RWPE2 (cell line): Measurements from ENCODE around the gene CALR.
"Not testable (repeated sequence)": the region's sequence is repeated elsewhere in the genome, so short reads cannot be mapped to it uniquely, and the experiment has no call there.

Source experiments
- ATAC-seq: fragments of 200-7000 bp; cut with Tn5 transposase; 3 replicates; pipeline ENCODE4 v1.9.1; 2021; ENCODE audit warnings: low read depth
- DNase-seq: peaks from one replicate; pipeline ENCODE4 v3.0.0-alpha.2; 2020; ENCODE audit warnings: low spot score
- H3K27ac ChIP-seq: fragments of 450-650 bp; 2 replicates; pipeline ENCODE4 v1.5.1; 2017; ENCODE audit warnings: mild to moderate bottlenecking; ENCODE audit not compliant: poor library complexity, severe bottlenecking
- H3K27me3 ChIP-seq: fragments of 250-450 bp; sonication (Bioruptor Pico); 2 replicates; pipeline ENCODE4 v1.5.1; 2021; ENCODE audit warnings: mild to moderate bottlenecking, moderate library complexity; ENCODE audit not compliant: insufficient read depth, poor library complexity, severe bottlenecking
- H3K36me3 ChIP-seq: fragments of 250-450 bp; sonication (Bioruptor Pico); 2 replicates; pipeline ENCODE4 v1.5.1; 2020; ENCODE audit warnings: low read depth, mild to moderate bottlenecking, moderate library complexity
- H3K4me1 ChIP-seq: fragments of 250-450 bp; sonication (Bioruptor Pico); 2 replicates; pipeline ENCODE4 v1.5.1; 2021; ENCODE audit warnings: mild to moderate bottlenecking, moderate library complexity; ENCODE audit not compliant: insufficient read depth, poor library complexity, severe bottlenecking
- H3K4me3 ChIP-seq: fragments of 250-450 bp; sonication (Bioruptor Pico); 2 replicates; pipeline ENCODE4 v1.5.1; 2021; ENCODE audit warnings: mild to moderate bottlenecking, moderate library complexity; ENCODE audit not compliant: severe bottlenecking
- H3K9me3 ChIP-seq: fragments of 250-450 bp; sonication (Bioruptor Pico); 2 replicates; pipeline ENCODE4 v1.5.1; 2021; ENCODE audit warnings: mild to moderate bottlenecking, moderate library complexity; ENCODE audit not compliant: severe bottlenecking
- CTCF ChIP-seq: fragments of 450-650 bp; IDR thresholded peaks from one replicate; pipeline ENCODE4 v1.5.1; 2017; ENCODE audit warnings: mild to moderate bottlenecking, moderate library complexity; ENCODE audit not compliant: poor library complexity, severe bottlenecking

The CALR gene

GRCh38 chr19:12953799-12954611 lies 15.6 kb downstream of the CALR start:
- no peak for ATAC-seq
- no peaks in the 10 kb centered on the region for H3K9me3 ChIP-seq
- H3K4me1 ChIP-seq: peaks cover 21% of the 10 kb centered on the region
- no peak for TF ChIP-seq CTCF
- no peaks in the 10 kb centered on the region for H3K27me3 ChIP-seq
- no peak overlapping the region for H3K4me3 ChIP-seq
- peaks cover 64% of the 10 kb centered on the region for H3K36me3 ChIP-seq
- no peak for DNase-seq
- peak overlapping the region; percentile 75 for H3K27ac ChIP-seq

GRCh38 chr19:12954612-12954962 lies 16.2 kb downstream of the CALR start:
- Histone ChIP-seq H3K4me1 (peaks cover 21% of the 10 kb centered on the region), H3K27ac (peak overlapping the region; percentile 75), H3K27me3 (no peaks in the 10 kb centered on the region), H3K36me3 (peaks cover 58% of the 10 kb centered on the region), H3K9me3 (no peaks in the 10 kb centered on the region), H3K4me3 (no peak overlapping the region)
- no peak for ATAC-seq
- DNase-seq: no peak
- TF ChIP-seq CTCF: no peak

GRCh38 chr19:12955575-12955974 lies 17.2 kb downstream of the CALR start:
- ATAC-seq, H3K27me3 ChIP-seq, H3K9me3 ChIP-seq, DNase-seq: not testable (repeated sequence)
- H3K27ac ChIP-seq: peak overlapping the region; percentile 75
- peaks cover 21% of the 10 kb centered on the region for H3K4me1 ChIP-seq
- peak overlapping the region; percentile 98 for H3K4me3 ChIP-seq
- H3K36me3 ChIP-seq: peaks cover 50% of the 10 kb centered on the region

- Histone ChIP-seq H3K36me3 (peaks cover 46% of the 10 kb centered on the region), H3K9me3 (no peaks in the 10 kb centered on the region), H3K4me1 (peaks cover 21% of the 10 kb centered on the region), H3K27ac (peak overlapping the region; percentile 75), H3K27me3 (no peaks in the 10 kb centered on the region), H3K4me3 (peak overlapping the region; percentile 98)
- ATAC-seq: no peak
- DNase-seq: no peak
- no peak for TF ChIP-seq CTCF
Measured at GRCh38 chr19:12955996-12956395, 17.6 kb downstream of the CALR start.

GRCh38 chr19:12956446-12957388 lies 18.3 kb downstream of the CALR start, which contains the start of gene GADD45GIP1:
Gene GADD45GIP1 (minus strand): TSS chr19:12957223. CDS start chr19:12957212, 11 bp downstream.
- peaks cover 40% of the 10 kb centered on the region for H3K36me3 ChIP-seq
- peak; percentile 90 for ATAC-seq
- H3K4me3 ChIP-seq: peak within 1 kb of the TSS; percentile 98
- no peak for DNase-seq
- peaks cover 21% of the 10 kb centered on the region for H3K4me1 ChIP-seq
- H3K9me3 ChIP-seq: no peaks in the 10 kb centered on the region
- H3K27ac ChIP-seq: peak within 1 kb of the TSS; percentile 75
- H3K27me3 ChIP-seq: no peaks in the 10 kb centered on the region
- no peak for TF ChIP-seq CTCF

GRCh38 chr19:12957389-12957952 lies 19.1 kb downstream of the CALR start:
- DNase-seq, H3K9me3 ChIP-seq, ATAC-seq, H3K27me3 ChIP-seq: not testable (repeated sequence)
- Histone ChIP-seq H3K27ac (peak overlapping the region; percentile 75), H3K4me3 (peak overlapping the region; percentile 98), H3K4me1 (peaks cover 21% of the 10 kb centered on the region), H3K36me3 (peaks cover 32% of the 10 kb centered on the region)
